GM18507 (cell line): ENCODE data around the gene SYVN1.

Experiments
- DNase-seq: peaks from one replicate; pipeline ENCODE4 v3.0.0; 2011; ENCODE audit warnings: low read depth; ENCODE audit not compliant: insufficient read length; ENCODE audit errors: extremely low spot score
- FAIRE-seq: peaks from 2 replicates; lab custom pipeline; 2011; peaks lifted over from hg19 to GRCh38; lab: Jason Lieb, UNC

The SYVN1 gene

DNA sequence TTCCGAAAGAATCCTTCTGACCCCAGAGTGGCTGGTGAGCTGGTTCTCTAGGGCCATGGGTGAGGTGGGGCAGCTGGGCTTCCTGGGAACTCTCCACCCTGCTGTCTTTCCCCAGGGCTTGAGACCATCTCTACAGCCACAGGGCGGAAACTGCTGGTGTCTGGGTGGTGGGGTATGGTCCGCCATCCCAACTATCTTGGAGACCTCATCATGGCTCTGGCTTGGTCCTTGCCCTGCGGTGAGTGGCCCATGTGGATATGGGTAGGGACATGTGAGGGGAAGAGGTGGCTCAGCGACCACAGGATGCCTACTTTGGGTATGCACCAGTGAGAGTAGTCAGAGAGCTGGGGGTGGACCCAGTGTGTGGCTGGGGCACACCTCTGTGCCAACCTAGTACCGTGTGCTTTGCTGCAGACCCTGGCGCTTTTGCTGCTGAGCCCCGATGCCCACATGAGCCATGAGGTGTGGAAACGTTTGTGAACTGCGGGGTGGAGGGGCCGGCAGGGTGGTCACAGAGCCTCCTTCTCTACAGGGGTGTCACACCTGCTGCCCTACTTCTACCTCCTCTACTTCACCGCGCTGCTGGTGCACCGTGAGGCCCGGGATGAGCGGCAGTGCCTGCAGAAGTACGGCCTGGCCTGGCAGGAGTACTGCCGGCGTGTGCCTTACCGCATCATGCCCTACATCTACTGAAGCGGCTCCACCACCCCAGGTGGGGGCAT, 18.8 kb downstream of the SYVN1 start:
- no peak for FAIRE-seq
- DNase-seq, result no peak

GRCh38 chr11:65114538-65115171, 19.7 kb downstream of the SYVN1 start:
- FAIRE-seq (no peak), DNase-seq (no peak)

GRCh38 chr11:65113839-65114238, 20.5 kb downstream of the SYVN1 start:
- FAIRE-seq (no peak), DNase-seq (no peak)

DNA sequence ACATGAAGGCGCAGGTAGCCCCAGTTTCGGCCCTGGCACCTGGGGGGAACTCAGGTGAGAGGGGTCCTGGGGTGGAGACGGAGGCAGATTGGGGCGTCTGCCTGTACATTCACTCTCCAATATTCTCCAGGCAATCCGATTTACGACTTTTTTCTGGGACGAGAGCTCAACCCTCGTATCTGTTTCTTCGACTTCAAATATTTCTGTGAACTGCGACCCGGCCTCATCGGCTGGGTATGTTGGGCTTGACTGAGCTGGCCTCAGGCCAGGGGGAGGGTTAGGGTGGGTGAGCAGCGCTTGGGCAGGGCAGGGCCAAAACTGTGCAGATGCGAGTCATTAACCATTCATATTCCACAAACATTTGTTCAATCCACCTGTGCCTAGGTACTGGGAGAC, 21.0 kb downstream of the SYVN1 start:
- FAIRE-seq, result no peak
- DNase-seq, result no peak

GRCh38 chr11:65112546-65113360, 21.6 kb downstream of the SYVN1 start:
- FAIRE-seq, result peak; percentile 62
- DNase-seq, result no peak

- FAIRE-seq, result peak; percentile 91
These were observed 22.4 kb downstream of the SYVN1 start, which contains the start of gene TM7SF2 for GRCh38 chr11:65111744-65112545. Gene TM7SF2 (plus strand): TSS chr11:65111872. CDS start chr11:65112016, 144 bp downstream.

GRCh38 chr11:65111159-65111743, 23.1 kb downstream of the SYVN1 start:
- FAIRE-seq (no peak), DNase-seq (no peak)

More at GRCh38 chr11:65111744-65112545, 22.4 kb downstream of the SYVN1 start, which contains the start of gene TM7SF2:
- DNase-seq, result peak; percentile 88

DNA sequence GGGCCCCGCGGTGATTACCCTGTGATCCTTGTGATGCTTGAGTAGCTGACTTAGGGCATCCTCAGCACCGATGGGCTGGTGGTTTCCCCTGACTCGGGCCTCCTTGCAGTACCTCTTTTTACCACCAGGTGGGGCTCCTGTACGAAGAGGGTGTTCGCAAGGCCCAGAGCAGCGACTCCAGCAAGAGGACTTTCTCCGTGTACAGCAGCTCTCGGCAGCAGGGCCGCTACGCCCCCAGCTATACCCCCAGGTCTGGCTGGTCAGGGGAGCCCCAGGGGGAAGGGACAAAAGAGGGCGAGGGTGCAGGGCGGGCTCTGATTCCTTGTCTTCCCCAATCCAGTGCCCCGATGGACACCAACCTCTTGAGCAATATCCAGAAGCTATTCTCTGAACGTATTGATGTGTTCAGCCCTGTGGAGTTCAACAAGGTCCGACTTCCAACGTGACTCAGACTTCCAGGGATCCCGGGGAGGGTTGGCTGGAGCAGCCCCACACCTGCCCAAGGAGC, 23.9 kb downstream of the SYVN1 start:
- peak; percentile 81 for DNase-seq

GRCh38 chr11:65109231-65110198, 24.8 kb downstream of the SYVN1 start:
- no peak for FAIRE-seq

More for the DNA sequence above, 23.9 kb downstream of the SYVN1 start:
- peak; percentile 95 for FAIRE-seq

DNA sequence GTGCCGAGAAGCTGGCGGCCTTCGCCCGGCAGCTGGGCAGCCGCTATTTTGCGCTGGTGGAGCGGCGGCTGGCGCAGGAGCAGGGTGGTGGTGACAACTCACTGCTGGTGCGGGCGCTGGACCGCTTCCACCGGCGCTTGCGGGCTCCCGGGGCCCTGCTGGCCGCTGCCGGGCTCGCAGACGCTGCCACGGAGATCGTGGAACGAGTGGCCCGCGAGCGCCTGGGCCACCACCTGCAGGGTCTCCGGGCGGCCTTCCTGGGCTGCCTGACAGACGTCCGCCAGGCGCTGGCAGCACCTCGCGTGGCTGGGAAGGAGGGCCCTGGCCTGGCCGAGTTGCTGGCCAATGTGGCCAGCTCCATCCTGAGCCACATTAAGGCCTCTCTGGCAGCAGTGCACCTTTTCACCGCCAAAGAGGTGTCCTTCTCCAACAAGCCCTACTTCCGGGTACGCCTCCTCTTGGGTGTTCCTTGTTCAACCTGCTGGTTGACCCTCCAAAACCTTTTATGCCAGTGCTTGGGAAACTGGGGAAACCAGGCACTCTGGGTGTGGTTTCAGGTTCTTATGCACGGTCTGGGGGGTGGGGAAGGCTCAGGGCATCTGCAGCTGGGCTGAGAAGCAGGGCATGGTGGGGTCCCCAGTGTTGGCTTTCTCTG, 25.7 kb downstream of the SYVN1 start:
- DNase-seq (no peak), FAIRE-seq (no peak)

More at GRCh38 chr11:65109231-65110198, 24.8 kb downstream of the SYVN1 start:
- no peak for DNase-seq

GRCh38 chr11:65107751-65108468, 26.4 kb downstream of the SYVN1 start:
- no peak for DNase-seq
- no peak for FAIRE-seq

DNA sequence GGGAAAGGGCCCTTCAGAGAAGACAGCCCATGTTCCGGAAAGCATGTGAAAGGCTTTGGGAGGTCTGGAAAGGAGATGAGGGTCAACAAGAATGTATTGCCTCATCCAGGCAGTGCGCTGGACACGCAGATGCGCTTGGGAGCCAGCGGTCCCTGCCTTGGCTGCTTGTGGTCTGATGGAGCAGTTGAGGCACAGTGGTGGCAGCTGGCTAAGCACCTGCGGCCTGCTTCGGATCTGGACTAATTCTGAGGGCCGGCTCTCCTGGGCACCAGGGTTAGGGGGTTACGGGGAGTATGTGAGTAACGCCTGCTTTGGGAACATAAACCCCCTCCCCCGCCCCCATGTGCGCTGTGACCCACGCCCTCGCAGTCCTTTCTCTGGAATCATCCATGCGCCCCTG, 27.2 kb downstream of the SYVN1 start:
- FAIRE-seq, result no peak

DNA sequence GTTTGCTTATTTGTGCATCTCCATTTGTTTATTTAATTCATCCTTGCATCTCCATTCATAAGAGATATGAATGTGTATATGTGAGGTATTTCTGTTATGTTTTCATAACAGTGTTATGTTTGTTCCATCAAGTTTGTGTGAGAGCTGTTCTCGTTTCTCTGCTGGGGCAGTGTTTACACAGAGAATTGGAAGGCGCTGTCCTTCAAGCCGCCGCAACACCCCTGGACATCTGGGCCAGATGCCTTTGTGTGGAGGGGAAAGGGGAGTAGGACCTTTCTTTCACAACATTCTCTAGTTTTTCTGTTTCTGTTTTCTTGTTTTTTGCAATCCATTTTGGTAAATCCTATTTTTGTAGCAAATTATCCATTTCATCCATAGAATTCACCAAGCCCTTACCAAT, 29.7 kb downstream of the SYVN1 start:
- DNase-seq (no peak), FAIRE-seq (no peak)

More for the DNA sequence above, 27.2 kb downstream of the SYVN1 start:
- no peak for DNase-seq

GRCh38 chr11:65103476-65103875, 30.8 kb downstream of the SYVN1 start:
- no peak for DNase-seq
- no peak for FAIRE-seq

- DNase-seq, result no peak
- FAIRE-seq, result no peak
These were observed 31.9 kb downstream of the SYVN1 start for GRCh38 chr11:65102142-65103095.
